ENCODE results near the gene C3orf52.

- TF ChIP-seq, protein P1, sequence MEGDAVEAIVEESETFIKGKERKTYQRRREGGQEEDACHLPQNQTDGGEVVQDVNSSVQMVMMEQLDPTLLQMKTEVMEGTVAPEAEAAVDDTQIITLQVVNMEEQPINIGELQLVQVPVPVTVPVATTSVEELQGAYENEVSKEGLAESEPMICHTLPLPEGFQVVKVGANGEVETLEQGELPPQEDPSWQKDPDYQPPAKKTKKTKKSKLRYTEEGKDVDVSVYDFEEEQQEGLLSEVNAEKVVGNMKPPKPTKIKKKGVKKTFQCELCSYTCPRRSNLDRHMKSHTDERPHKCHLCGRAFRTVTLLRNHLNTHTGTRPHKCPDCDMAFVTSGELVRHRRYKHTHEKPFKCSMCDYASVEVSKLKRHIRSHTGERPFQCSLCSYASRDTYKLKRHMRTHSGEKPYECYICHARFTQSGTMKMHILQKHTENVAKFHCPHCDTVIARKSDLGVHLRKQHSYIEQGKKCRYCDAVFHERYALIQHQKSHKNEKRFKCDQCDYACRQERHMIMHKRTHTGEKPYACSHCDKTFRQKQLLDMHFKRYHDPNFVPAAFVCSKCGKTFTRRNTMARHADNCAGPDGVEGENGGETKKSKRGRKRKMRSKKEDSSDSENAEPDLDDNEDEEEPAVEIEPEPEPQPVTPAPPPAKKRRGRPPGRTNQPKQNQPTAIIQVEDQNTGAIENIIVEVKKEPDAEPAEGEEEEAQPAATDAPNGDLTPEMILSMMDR (IDR thresholded peaks at IDR 0.05) = no peak
- no peak for TF ChIP-seq POLR2AphosphoS5 (IDR thresholded peaks at IDR 0.05)
- TF ChIP-seq POLR2A (IDR thresholded peaks at IDR 0.05) = no peak
Observed at GRCh38 chr3:112084980-112085705, 1.0 kb upstream of the C3orf52 start.
